ENCODE measurements around the gene CDH4.

Gene CDH4

DNA sequence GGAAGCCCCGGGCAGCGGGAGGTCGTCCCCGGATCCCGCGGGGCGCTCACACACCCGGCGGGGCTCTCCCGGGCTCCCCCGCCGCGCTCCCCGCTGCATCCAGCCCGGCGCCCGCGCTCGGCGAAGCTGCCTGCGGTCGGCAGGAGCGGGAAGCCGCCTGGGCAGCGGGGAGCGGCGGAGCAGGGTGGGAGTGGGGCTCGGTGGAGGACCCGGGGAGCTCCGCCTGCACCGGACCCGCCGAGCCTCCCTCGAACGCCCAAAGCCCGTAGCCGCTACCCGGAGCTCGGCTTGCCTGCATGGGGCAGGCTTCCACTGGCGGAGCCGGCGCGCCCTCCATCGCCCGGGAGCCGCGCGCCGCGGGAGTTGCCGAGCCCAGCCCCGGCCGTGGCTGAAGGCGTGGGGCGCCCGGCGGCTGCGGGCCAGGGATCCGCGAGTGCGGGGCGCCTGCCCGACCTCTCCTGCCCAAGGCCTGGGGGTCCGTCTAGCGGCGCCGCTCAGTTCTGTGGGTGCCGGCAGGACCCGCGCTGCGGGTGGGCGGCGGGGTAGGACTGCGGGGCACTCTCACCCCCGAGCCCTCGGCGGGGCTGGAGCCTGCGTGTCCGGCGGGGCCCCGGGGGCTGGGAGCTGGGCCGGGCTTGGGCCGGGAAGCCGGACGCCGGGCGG, 671 bp downstream of the CDH4 start:
- Histone ChIP-seq H3K27me3 (ENCODE audit: control insufficient read depth in 5 of 5, insufficient read depth in 4 of 5, low read length in 5 of 5) (peaks cover 26 to 71% (median 63%) of the 10 kb centered on the region in 5 donors), H3K9me3 (ENCODE audit: control insufficient read depth in 5 of 5, low read length in 5 of 5) (no peaks in the 10 kb centered on the region), H3K36me3 (ENCODE audit: control insufficient read depth in 5 of 5, insufficient read depth in 5 of 5, low read length in 5 of 5) (no peaks in the 10 kb centered on the region), H3K4me3 (ENCODE audit: low read depth in 1 of 5, low read length in 5 of 5) (peak overlapping the region in 2 of 5 donors; percentile 26 to 31), H3K27ac (ENCODE audit: low read depth, low read length) (no peak overlapping the region), H3K9ac (ENCODE audit: low read length in 5 of 5) (no peak overlapping the region), H3K4me1 (ENCODE audit: control insufficient read depth in 5 of 5, insufficient read depth in 5 of 5, low read length in 5 of 5) (peaks cover 0 to 16% (median 12%) of the 10 kb centered on the region in 5 donors)

- Histone ChIP-seq H3K36me3 (ENCODE audit: control insufficient read depth in 5 of 5, insufficient read depth in 5 of 5, low read length in 5 of 5) (no peaks in the 10 kb centered on the region), H3K27ac (ENCODE audit: low read depth, low read length) (no peak overlapping the region), H3K4me1 (ENCODE audit: control insufficient read depth in 5 of 5, insufficient read depth in 5 of 5, low read length in 5 of 5) (peaks cover 0 to 16% (median 12%) of the 10 kb centered on the region in 5 donors), H3K4me3 (ENCODE audit: low read depth in 1 of 5, low read length in 5 of 5) (peak overlapping the region in 2 of 5 donors; percentile 26 to 37), H3K27me3 (ENCODE audit: control insufficient read depth in 5 of 5, insufficient read depth in 4 of 5, low read length in 5 of 5) (peaks cover 26 to 67% (median 60%) of the 10 kb centered on the region in 5 donors), H3K9me3 (ENCODE audit: control insufficient read depth in 5 of 5, low read length in 5 of 5) (peaks cover 0 to under 1% (median 0%) of the 10 kb centered on the region in 5 donors), H3K9ac (ENCODE audit: low read length in 5 of 5) (no peak overlapping the region)
These were observed 1.2 kb downstream of the CDH4 start for GRCh38 chr20:61253264-61253639.

- Histone ChIP-seq H3K9ac (ENCODE audit: low read length in 5 of 5) (no peak overlapping the region), H3K36me3 (ENCODE audit: control insufficient read depth in 5 of 5, insufficient read depth in 5 of 5, low read length in 5 of 5) (no peaks in the 10 kb centered on the region), H3K27ac (ENCODE audit: low read depth, low read length) (no peak overlapping the region), H3K4me3 (ENCODE audit: low read depth in 1 of 5, low read length in 5 of 5) (peak overlapping the region in 2 of 5 donors; percentile 26 to 37), H3K4me1 (ENCODE audit: control insufficient read depth in 5 of 5, insufficient read depth in 5 of 5, low read length in 5 of 5) (peaks cover 0 to 16% (median 12%) of the 10 kb centered on the region in 5 donors), H3K27me3 (ENCODE audit: control insufficient read depth in 5 of 5, insufficient read depth in 4 of 5, low read length in 5 of 5) (peaks cover 26 to 65% (median 56%) of the 10 kb centered on the region in 5 donors), H3K9me3 (ENCODE audit: control insufficient read depth in 5 of 5, low read length in 5 of 5) (peaks cover 0 to 7% (median 4%) of the 10 kb centered on the region in 5 donors)
These were observed 1.8 kb downstream of the CDH4 start for GRCh38 chr20:61253640-61254511.

DNA sequence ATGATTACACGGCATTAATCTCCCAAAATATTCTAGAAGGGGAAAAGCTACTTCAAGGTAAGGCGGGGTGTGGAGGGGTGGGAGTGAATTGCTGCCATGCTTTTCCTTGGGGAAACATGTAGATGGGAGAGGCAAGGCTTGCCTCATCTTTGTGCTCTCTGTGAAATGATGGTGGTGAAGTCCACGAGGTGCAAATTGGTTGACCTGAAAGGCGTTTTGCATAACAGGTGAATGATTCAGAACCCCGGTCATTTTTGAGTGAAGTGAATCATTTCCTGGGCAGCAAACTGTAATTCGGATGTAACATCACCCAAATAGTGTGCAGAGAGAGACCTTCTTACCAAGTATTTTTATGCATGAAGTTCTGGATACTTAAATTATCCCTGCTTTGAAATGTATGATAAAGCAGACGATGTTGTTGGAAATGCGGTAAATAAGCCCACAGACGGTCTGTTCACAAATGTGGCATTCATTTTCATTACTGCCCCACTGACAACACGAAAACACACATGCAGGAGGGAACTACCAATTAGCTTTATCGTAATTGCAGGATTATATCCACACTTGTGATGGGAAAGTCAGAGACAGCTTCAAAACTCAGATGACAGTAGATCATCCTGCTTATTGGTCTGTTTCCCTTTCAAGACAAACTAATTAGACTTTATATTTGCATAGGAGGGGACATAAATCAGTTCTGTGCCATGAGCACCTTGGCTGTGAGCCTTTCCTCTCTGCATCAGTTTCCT, 3.0 kb downstream of the CDH4 start:
- no peak overlapping the region for H3K4me3 ChIP-seq (ENCODE audit: low read depth in 1 of 5, low read length in 5 of 5)
- H3K9ac ChIP-seq (ENCODE audit: low read length in 5 of 5), result no peak overlapping the region
- H3K27me3 ChIP-seq (ENCODE audit: control insufficient read depth in 5 of 5, insufficient read depth in 4 of 5, low read length in 5 of 5), result peaks cover 21 to 54% (median 46%) of the 10 kb centered on the region in 5 donors

GRCh38 chr20:61256365-61256764, 4.3 kb downstream of the CDH4 start:
- peaks cover 0 to 13% (median 9%) of the 10 kb centered on the region in 5 donors for H3K9me3 ChIP-seq (ENCODE audit: control insufficient read depth in 5 of 5, low read length in 5 of 5)
- H3K27ac ChIP-seq (ENCODE audit: low read depth, low read length), result no peak overlapping the region
- H3K27me3 ChIP-seq (ENCODE audit: control insufficient read depth in 5 of 5, insufficient read depth in 4 of 5, low read length in 5 of 5), result peaks cover 17 to 49% (median 40%) of the 10 kb centered on the region in 5 donors

More for the DNA sequence above, 3.0 kb downstream of the CDH4 start:
- H3K36me3 ChIP-seq (ENCODE audit: control insufficient read depth in 5 of 5, insufficient read depth in 5 of 5, low read length in 5 of 5), result no peaks in the 10 kb centered on the region
- H3K4me1 ChIP-seq (ENCODE audit: control insufficient read depth in 5 of 5, insufficient read depth in 5 of 5, low read length in 5 of 5), result peaks cover 0 to 16% (median 12%) of the 10 kb centered on the region in 5 donors
- peaks cover 0 to 13% (median 9%) of the 10 kb centered on the region in 5 donors for H3K9me3 ChIP-seq (ENCODE audit: control insufficient read depth in 5 of 5, low read length in 5 of 5)
- no peak overlapping the region for H3K27ac ChIP-seq (ENCODE audit: low read depth, low read length)

GRCh38 chr20:61256824-61257223, 4.8 kb downstream of the CDH4 start:
- H3K9ac ChIP-seq (ENCODE audit: low read length in 5 of 5), result no peak overlapping the region
- peaks cover 17 to 50% (median 37%) of the 10 kb centered on the region in 5 donors for H3K27me3 ChIP-seq (ENCODE audit: control insufficient read depth in 5 of 5, insufficient read depth in 4 of 5, low read length in 5 of 5)
- no peak overlapping the region for H3K27ac ChIP-seq (ENCODE audit: low read depth, low read length)
- no peaks in the 10 kb centered on the region for H3K36me3 ChIP-seq (ENCODE audit: control insufficient read depth in 5 of 5, insufficient read depth in 5 of 5, low read length in 5 of 5)
- peaks cover 0 to 13% (median 9%) of the 10 kb centered on the region in 5 donors for H3K9me3 ChIP-seq (ENCODE audit: control insufficient read depth in 5 of 5, low read length in 5 of 5)
- no peak overlapping the region for H3K4me3 ChIP-seq (ENCODE audit: low read depth in 1 of 5, low read length in 5 of 5)
- peaks cover 0 to 16% (median 9%) of the 10 kb centered on the region in 5 donors for H3K4me1 ChIP-seq (ENCODE audit: control insufficient read depth in 5 of 5, insufficient read depth in 5 of 5, low read length in 5 of 5)

More at GRCh38 chr20:61256365-61256764, 4.3 kb downstream of the CDH4 start:
- H3K4me1 ChIP-seq (ENCODE audit: control insufficient read depth in 5 of 5, insufficient read depth in 5 of 5, low read length in 5 of 5), result peaks cover 0 to 16% (median 12%) of the 10 kb centered on the region in 5 donors
- H3K4me3 ChIP-seq (ENCODE audit: low read depth in 1 of 5, low read length in 5 of 5), result no peak overlapping the region
- no peak overlapping the region for H3K9ac ChIP-seq (ENCODE audit: low read length in 5 of 5)
- no peaks in the 10 kb centered on the region for H3K36me3 ChIP-seq (ENCODE audit: control insufficient read depth in 5 of 5, insufficient read depth in 5 of 5, low read length in 5 of 5)

GRCh38 chr20:61257611-61258010, 5.5 kb downstream of the CDH4 start:
- peaks cover 17 to 50% (median 42%) of the 10 kb centered on the region in 5 donors for H3K27me3 ChIP-seq (ENCODE audit: control insufficient read depth in 5 of 5, insufficient read depth in 4 of 5, low read length in 5 of 5)
- no peak overlapping the region for H3K4me3 ChIP-seq (ENCODE audit: low read depth in 1 of 5, low read length in 5 of 5)

GRCh38 chr20:61259741-61260140, 7.7 kb downstream of the CDH4 start:
- Histone ChIP-seq H3K4me1 (ENCODE audit: control insufficient read depth in 5 of 5, insufficient read depth in 5 of 5, low read length in 5 of 5) (no peaks in the 10 kb centered on the region), H3K27me3 (ENCODE audit: control insufficient read depth in 5 of 5, insufficient read depth in 4 of 5, low read length in 5 of 5) (peaks cover 6 to 37% (median 35%) of the 10 kb centered on the region in 5 donors)

More at GRCh38 chr20:61257611-61258010, 5.5 kb downstream of the CDH4 start:
- no peak overlapping the region for H3K27ac ChIP-seq (ENCODE audit: low read depth, low read length)
- peaks cover 0 to 15% (median 8%) of the 10 kb centered on the region in 5 donors for H3K4me1 ChIP-seq (ENCODE audit: control insufficient read depth in 5 of 5, insufficient read depth in 5 of 5, low read length in 5 of 5)
- no peak overlapping the region for H3K9ac ChIP-seq (ENCODE audit: low read length in 5 of 5)
- no peaks in the 10 kb centered on the region for H3K36me3 ChIP-seq (ENCODE audit: control insufficient read depth in 5 of 5, insufficient read depth in 5 of 5, low read length in 5 of 5)
- peaks cover 0 to 13% (median 9%) of the 10 kb centered on the region in 5 donors for H3K9me3 ChIP-seq (ENCODE audit: control insufficient read depth in 5 of 5, low read length in 5 of 5)

DNA sequence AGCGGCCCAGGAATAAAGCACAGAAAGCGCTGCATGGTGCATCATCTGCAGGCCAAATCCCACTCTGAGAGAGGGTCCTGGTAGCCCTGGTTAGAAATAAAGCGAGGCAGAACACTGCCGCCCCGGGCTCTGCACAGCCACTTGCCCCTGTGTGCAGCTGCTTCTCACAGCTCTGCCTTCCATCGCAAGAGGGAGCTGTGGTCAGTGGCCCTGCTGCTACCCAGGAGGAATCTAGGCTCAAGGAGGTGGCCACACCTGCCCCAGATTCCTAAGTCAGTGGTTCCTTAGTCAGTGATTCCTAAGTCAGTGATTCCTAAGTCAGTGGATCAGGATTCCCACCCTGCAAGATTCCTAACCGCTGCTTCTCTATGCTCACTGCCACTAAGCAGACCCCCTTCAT, 8.8 kb downstream of the CDH4 start:
- Histone ChIP-seq H3K4me1 (ENCODE audit: control insufficient read depth in 5 of 5, insufficient read depth in 5 of 5, low read length in 5 of 5) (no peaks in the 10 kb centered on the region), H3K9ac (ENCODE audit: low read length in 5 of 5) (no peak overlapping the region), H3K27ac (ENCODE audit: low read depth, low read length) (no peak overlapping the region), H3K9me3 (ENCODE audit: control insufficient read depth in 5 of 5, low read length in 5 of 5) (peaks cover 2 to 13% (median 9%) of the 10 kb centered on the region in 5 donors), H3K36me3 (ENCODE audit: control insufficient read depth in 5 of 5, insufficient read depth in 5 of 5, low read length in 5 of 5) (no peaks in the 10 kb centered on the region), H3K27me3 (ENCODE audit: control insufficient read depth in 5 of 5, insufficient read depth in 4 of 5, low read length in 5 of 5) (peaks cover 6 to 34% (median 32%) of the 10 kb centered on the region in 5 donors), H3K4me3 (ENCODE audit: low read depth in 1 of 5, low read length in 5 of 5) (no peak overlapping the region)

More at GRCh38 chr20:61259741-61260140, 7.7 kb downstream of the CDH4 start:
- Histone ChIP-seq H3K9ac (ENCODE audit: low read length in 5 of 5) (no peak overlapping the region), H3K4me3 (ENCODE audit: low read depth in 1 of 5, low read length in 5 of 5) (no peak overlapping the region), H3K9me3 (ENCODE audit: control insufficient read depth in 5 of 5, low read length in 5 of 5) (peaks cover 2 to 13% (median 9%) of the 10 kb centered on the region in 5 donors), H3K36me3 (ENCODE audit: control insufficient read depth in 5 of 5, insufficient read depth in 5 of 5, low read length in 5 of 5) (no peaks in the 10 kb centered on the region), H3K27ac (ENCODE audit: low read depth, low read length) (no peak overlapping the region)

Data from subcutaneous abdominal adipose tissue (tissue), 5 donors.